Amniotic stem cell (primary cell): ENCODE results near the gene FAM20B.

Experiments used
- DNase-seq: peaks from one replicate; lab custom pipeline; 2025; lab: John Stamatoyannopoulos, UW

The FAM20B gene

GRCh38 chr1:179048339-179049124 is 22.8 kb downstream of the FAM20B start:
- no peak for DNase-seq

- DNase-seq, result no peak
Observed at GRCh38 chr1:179052776-179053175, 27.1 kb downstream of the FAM20B start.

GRCh38 chr1:179053486-179053885 is 27.8 kb downstream of the FAM20B start:
- no peak for DNase-seq

GRCh38 chr1:179055937-179056336 is 30.2 kb downstream of the FAM20B start:
- DNase-seq, result no peak

- DNase-seq, result no peak
Observed at GRCh38 chr1:179058487-179059483, 33.1 kb downstream of the FAM20B start.

- DNase-seq, result no peak
Observed at GRCh38 chr1:179061360-179062282, 35.9 kb downstream of the FAM20B start.

- no peak for DNase-seq
Observed at GRCh38 chr1:179066471-179066870, 40.8 kb downstream of the FAM20B start.

GRCh38 chr1:179077396-179077795 is 51.7 kb downstream of the FAM20B start:
- DNase-seq, result no peak

- peak; percentile 55 for DNase-seq
Observed at GRCh38 chr1:179079113-179079761, 53.5 kb downstream of the FAM20B start.

GRCh38 chr1:179080866-179081686 is 55.4 kb downstream of the FAM20B start:
- no peak for DNase-seq

GRCh38 chr1:179081687-179082332 is 56.1 kb downstream of the FAM20B start, which contains the start of gene TOR3A:
TOR3A (plus strand) TSS chr1:179082070; CDS start chr1:179082129, 59 bp downstream.
- peak; percentile 53 for DNase-seq

GRCh38 chr1:179082333-179082998 is 56.8 kb downstream of the FAM20B start:
- DNase-seq, result no peak

- no peak for DNase-seq
Observed at GRCh38 chr1:179082999-179083335, 57.3 kb downstream of the FAM20B start.

GRCh38 chr1:179083533-179083932 is 57.8 kb downstream of the FAM20B start:
- no peak for DNase-seq

GRCh38 chr1:179087665-179088064 is 62.0 kb downstream of the FAM20B start:
- no peak for DNase-seq

- DNase-seq, result no peak
Observed at GRCh38 chr1:179089827-179090482, 64.3 kb downstream of the FAM20B start.

- no peak for DNase-seq
Observed at GRCh38 chr1:179090522-179090921, 64.8 kb downstream of the FAM20B start.

- DNase-seq, result no peak
Observed at GRCh38 chr1:179090923-179091322, 65.2 kb downstream of the FAM20B start.

- DNase-seq, result no peak
Observed at GRCh38 chr1:179091691-179092165, 66.0 kb downstream of the FAM20B start.
